Activated effector memory CD4-positive, alpha-beta T cell treated with Interleukin-2 at 50 U/mL for 16 hours (primary cell): ENCODE data around the gene CMSS1.

Experiments used
- DNase-seq: peaks from one replicate; pipeline ENCODE4 v3.0.0-alpha.2; 2020

CMSS1 gene

DNA sequence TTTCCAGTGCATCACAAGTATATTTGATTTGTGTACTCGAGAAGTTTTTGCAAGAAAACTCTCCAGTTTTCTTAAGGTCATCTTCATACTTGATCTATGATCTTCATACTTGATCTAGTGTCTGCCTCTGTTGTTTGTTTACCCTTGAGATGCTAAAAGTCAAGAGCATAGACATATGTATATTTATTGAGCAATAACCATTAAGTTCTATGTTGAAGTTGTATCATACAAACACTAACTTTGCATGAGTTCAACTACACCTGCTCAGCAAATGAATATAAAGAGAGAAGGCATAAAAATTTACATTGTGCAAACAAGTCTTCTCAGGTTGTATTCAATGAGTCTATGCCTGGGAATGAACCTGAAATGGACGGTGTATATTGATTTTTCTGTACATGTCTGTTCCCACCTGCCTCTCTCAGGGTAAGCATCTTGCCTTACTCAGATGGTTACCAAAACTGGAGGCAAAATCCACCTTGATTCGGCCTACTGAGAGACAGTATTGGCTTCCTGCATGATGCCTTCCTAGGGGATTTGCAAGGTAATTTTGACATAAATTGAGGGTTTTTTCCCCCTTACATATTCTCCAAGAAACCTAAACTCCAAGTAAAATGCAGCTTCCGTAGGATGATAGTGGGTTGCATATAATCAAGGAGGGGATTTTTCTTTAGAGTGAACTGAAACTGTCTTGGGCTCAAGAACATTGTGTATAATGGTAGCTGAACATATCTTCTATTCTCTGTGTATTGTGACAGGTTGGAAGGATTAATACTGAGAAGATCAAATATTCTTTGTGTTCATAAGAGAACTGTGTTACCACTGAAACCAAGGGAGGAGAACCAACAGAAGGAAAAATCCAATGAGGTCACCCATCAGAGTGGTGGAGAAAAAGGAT is 186.2 kb downstream of the CMSS1 start:
- DNase-seq: no peak

DNA sequence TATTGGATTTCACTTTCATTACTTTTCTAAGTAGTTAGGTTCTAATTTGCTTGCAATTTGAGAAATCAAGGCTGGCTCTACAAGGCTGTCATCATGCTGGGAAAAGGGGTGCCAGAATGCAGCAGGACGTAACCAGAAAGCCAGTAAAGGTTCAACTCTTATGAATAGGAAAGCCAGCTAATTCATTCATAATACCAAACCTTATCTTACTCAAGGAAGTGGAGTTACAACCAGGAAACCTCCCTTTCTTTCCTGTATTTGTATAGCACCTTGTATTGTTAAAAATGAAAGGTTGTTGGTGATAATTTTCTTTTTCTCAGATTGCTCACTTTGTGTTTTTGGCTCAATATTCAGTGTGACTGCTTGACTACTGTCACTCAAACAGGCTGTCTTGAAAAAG is 187.3 kb downstream of the CMSS1 start:
- no peak for DNase-seq

DNA sequence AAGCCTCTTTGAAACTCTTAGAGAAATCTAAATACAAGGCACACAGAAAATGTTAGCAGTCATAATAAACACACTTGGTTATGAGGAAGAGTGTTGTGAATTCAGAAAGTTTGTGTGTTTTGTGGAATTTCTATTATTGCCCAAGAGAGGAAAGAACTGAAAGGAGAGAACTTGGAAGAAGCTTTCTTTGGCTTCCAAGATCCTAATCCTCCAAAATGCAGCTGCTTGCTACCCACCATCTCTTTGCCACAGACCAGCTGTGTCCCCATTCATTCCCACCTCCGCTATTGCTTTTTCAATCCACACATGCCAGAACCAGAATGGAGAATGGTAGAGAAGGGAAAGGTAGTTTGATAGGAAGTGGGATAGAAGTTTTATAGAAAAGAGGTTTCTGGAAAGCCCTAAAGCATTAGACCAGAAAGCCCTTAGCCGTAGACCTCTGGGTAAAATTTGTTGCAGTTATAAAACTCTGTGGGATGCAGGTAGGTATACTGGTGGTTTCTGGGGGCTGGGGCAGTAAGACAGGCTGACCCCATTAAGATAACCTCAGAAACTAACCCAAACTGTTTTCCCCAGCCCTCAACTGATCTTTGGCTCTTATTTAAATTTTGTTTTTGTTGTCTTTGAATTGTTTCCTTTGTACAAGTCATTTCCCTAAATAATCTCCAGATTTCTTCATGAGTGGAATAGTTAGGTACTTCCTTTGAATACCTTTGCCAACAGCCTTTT is 188.2 kb downstream of the CMSS1 start:
- no peak for DNase-seq

DNA sequence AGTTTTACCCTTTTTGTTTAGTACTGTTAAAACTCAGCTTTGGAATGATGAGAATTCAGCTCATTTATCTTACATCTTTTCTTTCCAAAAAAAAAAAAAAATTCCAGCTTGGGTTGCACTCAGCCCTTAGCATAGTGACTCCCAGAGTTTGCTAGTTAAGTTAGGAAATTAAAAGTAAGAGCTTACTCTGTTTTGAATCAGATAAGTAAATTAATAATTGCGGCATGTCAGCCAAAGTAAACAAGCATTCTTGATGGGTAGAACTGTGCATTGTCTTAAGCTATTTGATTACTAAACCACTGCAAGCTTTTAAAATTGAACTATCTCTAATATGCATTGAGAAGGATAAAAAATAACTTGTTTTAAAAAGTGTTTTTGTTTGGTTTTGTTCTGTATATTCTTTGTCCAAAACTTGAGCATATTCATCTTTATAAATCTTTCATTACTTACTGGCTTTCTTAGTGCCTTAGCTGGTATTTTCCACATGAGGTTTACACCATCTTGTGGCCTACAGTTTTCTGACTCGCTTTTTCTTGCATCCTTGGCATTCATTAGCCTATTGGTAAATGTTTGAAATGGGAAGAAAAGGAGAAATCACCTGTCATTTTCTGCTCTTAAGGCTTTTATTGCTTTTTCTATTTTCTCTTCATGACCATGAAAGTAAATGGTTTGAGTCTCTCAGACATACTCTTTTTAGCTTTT is 189.1 kb downstream of the CMSS1 start:
- no peak for DNase-seq

DNA sequence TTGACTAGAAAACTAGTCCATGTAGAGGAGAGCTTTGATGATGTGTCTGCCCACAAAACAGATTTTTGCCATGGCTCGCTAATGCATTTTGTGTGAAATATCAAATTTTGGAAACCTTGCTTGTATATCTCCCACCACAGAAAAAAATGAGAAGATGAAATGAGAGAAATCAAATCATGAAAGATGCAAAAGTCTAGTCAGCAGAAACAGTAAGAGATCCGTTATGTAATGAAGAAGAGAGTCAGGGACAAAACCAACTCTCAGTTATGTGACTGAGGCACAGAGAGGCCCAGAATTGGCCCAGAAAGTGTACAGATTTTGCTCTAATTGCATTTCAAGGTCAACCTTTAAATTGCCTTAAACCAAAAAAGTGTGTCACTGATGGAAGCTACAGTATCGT is 189.7 kb downstream of the CMSS1 start:
- no peak for DNase-seq

DNA sequence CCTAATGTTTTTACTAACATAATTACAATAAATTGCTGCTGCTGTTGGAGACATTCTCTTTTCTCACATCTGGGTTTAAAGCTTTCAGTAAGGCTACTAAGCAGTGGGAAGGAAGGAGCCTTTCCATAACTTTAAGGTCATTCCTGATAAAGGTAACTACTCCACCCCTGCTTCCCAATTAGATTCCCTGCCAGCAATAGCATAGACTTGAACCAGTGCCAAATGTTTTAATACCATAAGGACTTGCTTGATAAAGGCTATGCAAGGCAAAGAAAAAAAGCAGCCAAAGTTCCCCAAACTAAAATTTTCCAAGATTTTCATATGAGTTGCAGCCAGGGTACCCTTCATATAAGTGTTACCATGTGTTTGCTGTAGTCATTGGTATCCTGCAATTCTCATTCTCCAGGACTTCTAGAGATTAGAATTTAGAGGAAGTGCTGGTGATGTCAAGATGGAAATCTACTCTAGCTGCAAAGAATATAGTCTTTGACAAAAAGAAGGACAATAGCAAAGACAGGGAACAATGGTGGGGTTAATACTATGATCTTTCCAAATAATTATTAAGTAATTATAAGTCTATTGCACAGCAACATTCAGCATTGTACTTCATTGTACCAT is 190.5 kb downstream of the CMSS1 start:
- DNase-seq: no peak

DNA sequence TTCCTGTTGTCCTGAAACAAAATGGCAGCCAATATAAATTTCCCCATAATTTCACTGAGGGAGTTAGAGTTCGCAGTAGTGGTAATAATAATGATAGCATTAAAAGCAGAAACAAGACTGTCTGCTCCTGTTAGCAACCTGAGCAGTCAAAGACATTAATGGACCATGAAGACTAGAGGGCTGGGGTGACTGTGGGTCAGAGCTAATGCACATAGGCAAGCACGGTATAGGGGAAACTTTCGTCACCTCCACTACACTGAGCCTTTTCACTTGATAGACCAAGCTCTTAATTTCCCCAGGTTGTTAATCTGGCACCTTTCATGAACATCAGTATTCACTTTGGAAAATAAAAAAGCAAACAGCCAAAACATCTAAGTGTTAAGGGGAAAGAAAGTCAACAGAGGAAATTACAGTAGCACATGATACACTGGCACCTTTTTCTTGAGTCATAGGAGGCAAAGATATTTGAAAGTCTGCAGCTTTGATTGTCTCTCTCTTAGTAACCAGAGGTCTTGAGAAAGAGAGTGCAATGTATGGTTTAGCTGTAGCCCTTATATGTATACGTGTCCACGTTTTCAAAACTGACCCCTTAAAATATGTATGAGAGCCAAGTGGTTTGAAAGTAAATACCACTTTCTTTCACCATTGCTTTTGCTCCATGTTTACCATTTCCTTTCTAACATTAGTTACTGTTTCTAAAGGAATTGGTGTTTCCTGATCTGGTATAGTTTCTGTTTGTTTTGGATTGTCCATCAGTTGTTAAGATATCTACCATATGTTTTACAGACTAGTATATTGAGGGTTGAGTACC is 191.8 kb downstream of the CMSS1 start:
- no peak for DNase-seq

DNA sequence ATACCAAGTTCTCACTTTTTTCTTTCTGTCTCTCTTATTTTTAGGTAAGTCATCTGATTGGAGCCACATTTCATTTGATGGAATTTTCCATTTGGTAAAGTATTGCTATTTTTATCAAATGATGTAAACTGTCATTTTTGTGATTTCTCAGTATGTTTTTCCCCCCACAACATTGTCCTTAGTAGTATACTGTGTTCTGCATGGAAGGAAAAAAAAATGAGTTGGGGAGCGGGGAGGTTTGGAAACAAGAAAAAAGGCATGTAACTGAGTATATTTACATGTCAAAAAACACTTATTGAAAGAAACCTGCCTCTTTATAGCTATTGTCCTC is 192.4 kb downstream of the CMSS1 start:
- no peak for DNase-seq

DNA sequence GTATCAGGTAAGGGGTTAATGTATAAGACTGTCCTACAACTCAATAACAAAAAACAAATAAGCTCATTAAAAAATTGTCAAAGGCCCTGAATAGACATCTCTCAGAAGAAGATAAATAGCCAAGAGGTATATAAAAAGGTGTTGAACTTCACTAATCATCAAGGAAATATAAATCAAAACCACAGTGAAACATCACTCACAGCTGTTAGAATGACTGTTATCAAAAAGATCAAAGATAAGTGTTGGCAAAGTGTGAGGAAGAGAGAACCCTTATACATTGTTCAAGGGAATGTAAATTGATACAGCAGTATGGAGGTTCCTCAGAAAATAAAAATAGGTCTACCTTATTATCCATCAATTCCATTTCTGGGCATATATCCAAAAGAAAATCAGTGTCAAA is 201.1 kb downstream of the CMSS1 start:
- DNase-seq: no peak

DNA sequence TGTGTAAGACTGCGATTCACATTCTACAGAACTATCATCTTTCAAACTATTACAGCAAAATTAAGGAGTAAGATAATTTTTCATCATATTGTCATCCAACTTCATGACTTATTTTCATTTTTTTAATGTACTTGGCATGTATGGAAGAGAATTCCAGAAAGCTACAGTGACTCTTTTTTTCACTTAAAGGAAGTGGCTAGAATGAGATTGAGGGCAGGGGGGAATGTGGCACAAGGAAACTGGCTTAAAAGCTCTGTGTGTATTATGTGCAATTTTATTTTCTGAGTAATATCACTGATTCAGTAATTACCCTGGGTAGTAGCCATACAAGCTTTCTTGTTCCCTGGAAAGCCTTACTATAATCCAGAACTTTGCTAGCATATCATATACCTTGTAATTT is 202.1 kb downstream of the CMSS1 start:
- DNase-seq: no peak

DNA sequence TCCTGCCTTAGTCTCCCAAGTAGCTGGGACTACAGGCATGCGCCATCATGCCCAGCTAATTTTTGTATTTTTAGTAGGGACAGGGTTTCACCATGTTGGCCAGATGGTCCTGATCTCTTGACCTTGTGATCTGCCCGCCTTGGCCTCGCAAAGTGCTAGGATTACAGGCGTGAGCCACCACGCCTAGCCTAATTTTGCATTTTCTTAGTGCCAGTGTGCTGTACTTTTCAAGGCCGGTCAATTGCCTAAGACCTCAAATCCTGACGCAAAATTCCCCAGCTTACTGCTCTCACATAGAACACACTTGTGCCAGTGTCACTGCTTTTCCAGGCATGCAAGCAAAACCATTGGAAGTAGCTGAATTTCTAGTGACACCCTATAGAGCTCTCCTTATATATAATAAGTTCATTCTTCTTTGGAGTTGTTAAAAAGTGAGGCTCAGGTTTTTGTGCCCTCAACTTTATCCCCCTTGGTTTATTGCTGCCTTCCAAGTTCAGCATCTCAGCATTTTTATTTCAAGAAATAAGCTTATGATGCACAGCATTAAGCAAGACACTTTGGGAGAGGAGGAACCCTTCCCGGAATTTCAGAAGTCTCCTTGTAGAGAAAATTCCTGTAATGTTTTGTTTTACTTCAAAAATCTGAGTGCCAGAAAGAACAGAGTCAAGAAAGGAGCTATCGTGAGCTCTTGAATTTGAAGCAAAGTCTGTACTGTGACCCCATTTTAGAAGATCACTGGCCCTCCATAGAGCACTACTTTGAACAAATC is 203.4 kb downstream of the CMSS1 start:
- DNase-seq: no peak

DNA sequence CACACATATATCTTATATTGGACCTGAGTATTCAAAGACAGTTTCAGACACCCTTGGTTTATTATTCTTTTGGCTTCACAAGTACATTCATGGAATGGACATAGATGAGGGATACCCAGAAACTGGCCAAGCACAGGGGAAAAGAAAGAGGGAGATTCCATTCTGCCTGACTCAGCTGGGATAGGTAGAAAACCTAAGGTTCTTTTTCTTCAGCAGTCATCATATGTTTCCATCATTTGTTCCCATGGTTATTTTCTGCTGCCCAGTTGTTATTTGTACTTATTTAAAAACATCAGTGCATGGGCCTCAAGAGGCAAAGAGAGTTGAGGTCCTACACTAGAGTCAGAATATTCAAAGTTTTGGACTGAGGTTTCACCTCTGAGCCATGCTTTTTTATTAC is 204.8 kb downstream of the CMSS1 start:
- no peak for DNase-seq

DNA sequence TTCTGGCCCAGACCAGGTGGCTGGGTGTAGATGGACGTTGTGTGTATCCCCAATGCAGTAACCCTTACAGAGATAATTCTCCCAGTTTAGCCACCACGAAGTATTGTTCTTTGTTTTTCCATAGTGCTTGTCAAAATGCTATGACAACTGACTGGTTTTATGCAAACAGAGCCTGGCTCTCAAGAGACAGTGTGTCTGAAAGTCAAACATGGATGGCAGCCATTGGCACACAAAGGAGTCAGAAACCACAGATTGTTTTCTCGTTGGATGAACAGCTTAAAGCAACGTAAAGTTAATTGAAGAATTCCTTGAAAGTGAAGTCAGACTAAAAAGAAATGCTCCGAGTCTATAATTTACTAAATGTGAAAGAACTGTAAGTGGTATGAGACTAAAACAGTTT is 205.5 kb downstream of the CMSS1 start:
- no peak for DNase-seq

DNA sequence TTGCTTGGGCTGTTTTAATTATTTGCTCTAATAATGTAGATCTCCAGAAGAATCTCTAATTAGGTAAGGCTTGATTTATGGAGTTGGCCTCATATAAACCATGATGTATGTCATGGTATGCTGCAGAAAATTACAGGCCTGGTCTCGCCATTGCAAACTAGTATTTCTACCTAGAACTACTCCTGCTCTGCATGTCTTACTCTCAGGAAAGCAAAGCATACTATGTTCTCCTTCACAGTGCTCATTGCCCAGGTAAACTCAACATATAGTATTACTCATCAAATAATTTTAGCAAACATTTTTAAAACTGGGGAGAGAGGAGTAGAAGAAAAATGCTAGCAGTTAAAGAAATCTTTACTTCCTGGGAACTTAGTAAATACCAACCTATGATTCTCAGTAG is 205.9 kb downstream of the CMSS1 start:
- DNase-seq: no peak

DNA sequence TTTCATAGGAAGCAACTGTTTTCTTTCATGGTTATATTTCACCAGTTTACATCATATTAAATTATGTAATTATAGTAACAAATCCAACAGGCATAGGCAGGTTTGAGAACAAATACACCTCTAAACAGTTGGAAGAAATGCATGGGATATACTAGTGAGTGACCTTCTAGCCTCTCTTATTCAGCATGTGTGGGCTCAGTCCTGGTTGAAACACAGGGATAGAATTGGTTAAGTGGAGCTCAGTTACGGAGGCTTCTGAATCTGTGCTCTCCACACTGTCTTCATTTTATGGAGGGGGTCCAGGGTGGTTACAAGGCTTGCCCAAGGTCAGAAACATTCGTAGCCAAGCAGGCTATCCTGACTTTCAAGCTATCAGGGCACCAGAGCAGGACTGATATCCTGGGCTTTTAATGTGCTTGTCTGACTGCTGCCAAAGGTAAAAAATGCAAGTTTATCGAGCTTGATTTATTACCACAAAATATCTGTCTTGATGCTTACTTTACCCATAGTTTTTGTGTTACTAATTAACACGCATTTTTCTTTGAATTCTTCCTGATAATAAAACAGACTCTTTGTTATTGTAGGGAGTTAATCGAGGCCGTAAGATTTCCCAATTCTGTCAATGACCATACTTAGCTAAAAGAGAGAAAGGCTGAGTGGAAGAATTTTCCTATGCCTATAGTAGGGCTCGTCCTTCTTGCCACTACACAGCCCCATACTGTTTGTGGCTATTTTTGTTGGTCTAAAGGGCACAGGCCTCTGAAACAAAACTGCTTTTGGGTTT is 207.1 kb downstream of the CMSS1 start:
- no peak for DNase-seq

DNA sequence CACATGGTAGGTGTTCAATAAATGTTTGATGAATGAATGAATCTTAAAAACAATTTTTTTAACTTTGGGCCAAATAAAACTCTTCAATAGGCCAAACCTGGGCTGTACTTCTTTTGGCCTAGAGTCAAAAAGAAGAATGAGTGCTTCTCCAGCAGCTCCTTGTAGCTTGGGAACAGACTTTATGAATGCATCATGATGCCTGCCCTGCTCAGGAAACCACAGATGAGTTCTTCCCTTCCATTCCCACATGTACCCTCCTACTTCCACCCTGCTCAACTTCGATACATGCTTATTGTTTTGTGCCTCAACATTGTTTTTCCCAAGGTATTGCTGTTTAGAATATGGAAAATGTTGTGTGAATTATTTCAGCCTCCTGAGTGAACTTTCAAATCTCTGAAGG is 209.7 kb downstream of the CMSS1 start:
- no peak for DNase-seq

DNA sequence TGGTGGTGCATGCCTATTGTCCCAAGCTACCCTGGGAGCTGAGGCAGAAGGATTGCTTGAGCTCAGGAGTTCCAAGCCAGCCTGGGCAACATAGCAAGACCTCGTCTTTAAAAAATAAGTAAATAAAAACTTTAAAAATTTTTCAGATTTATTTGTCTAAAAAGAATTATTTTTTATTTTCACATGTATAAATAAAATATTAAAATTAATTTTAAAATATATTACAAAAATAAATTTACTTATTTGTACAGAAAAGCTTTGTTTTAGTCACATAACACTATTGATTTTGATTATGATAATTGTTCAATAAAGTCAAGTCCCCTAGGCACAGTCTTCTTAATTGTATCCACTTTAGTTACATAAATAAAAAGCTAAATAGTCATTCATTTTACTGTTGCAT is 211.4 kb downstream of the CMSS1 start:
- no peak for DNase-seq

DNA sequence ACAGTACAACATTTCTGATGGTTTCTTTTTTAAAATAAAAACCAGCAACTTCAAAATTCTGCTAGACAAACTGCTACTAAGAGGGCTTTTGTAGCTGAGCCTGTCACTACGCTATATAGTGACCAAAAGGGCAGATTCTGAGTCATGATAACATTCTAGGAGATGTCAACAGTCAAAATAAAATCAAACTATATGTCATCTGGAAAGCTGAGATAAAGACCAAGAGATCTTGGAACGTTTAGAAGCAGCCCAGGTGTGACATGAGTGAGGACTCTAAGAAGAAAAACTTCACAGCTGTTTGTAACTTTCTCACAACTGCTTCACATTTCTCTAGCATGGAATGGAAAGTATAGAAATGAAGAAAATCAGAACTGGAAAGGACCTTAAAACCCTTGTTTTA is 212.0 kb downstream of the CMSS1 start:
- no peak for DNase-seq

DNA sequence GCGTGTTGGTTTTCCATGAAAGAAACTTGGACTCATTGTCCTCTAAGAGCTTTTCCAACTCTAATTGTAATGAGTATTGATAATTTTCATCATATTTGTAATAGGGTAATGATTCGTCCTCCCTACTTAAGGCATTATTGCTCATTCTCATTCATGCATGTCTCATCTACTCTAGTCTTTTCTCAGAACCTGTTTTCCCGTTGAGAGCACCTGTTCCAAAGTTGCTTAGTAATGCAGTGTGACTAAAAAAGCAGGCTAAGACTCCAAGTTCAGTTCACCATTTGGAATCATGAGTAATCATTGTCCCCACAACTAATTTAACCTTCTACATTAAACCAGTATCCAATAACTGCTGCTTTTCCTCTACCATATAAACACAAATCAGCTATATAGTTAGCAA is 212.7 kb downstream of the CMSS1 start:
- DNase-seq: no peak

DNA sequence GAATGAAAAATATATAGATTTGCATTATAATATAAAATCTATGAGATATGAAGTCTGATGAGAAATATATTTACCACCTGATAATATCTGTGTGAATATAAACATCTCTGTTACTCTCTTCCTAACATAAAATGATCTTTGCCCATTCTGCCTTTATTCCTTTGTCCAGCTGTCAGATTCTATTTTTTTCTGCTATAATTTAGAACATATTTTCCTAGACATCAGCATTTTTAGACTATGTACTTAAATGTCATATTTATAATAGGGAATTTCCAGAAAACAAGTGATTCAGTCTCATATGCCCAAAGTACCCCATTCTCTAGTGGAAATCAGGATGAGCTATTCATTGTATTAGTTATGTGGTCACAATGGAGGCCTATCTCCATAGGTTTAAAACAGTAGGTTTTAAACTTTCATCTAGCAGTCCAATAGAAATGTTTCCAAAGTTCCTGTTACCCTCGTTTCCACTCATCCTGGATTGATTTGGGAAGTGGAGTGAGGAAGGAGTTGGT is 213.3 kb downstream of the CMSS1 start:
- no peak for DNase-seq

DNA sequence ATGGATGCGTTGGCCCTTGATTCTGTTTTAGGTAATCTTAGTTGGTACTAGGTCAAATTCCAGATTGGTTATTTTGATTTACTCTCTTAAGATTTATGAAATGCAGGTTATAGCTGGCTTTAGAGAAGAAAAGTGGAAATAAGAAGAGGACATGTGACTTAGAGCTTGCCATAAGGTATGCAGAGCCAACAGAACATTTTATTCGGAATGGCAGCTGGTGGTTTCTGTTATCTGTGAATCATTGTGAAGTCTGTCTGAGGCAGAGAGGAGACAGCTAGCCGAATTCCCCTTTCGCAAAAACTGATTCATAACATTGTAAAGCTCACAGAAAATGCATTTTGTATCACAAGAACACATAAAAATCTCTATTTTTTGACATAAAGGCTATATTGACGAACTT is 214.6 kb downstream of the CMSS1 start:
- DNase-seq: no peak
